SK-N-SH (cell line): ENCODE data around the gene PLEKHG5. TPM values are rescaled to one million over a fixed set of nuclear protein-coding genes. Genes with fewer than 3 reads are reported as not detected.

Experiments used
- CTCF ChIA-PET: fragments of 300-600, 350-600 bp; formaldehyde crosslinking; extraction: SDS; loops from one replicate; lab custom pipeline; 2021; lab: Yijun Ruan, JAX
- POLR2A ChIA-PET: fragments of 350-600 bp; sonication (Branson Sonifier 250); formaldehyde crosslinking; extraction: SDS; loops from one replicate; lab custom pipeline; 2020; ENCODE audit warnings: antibody characterized with exemption, inconsistent platforms; lab: Yijun Ruan, JAX
- DNase-seq: peaks from one replicate; pipeline ENCODE4 v3.0.0; 2012
- H2AFZ ChIP-seq: fragments of 200-600 bp; sonication (generic); 2 replicates; pipeline ENCODE4 v1.8.1; 2016; ENCODE audit warnings: antibody characterized with exemption, mild to moderate bottlenecking, low read depth
- H3F3A ChIP-seq: fragments of 200-600 bp; sonication (generic); replicated peaks from 2 replicates; pipeline ENCODE3; 2016; ENCODE audit warnings: antibody characterized with exemption, mild to moderate bottlenecking; ENCODE audit not compliant: insufficient read depth
- H3K27ac ChIP-seq, 2 experiments: fragments of 200-500 bp in 1 of 2; fragments of 200-600 bp in 1 of 2; sonication (Bioruptor generic) in 1 of 2; sonication (generic), shearing (Covaris generic) in 1 of 2; 2 replicates each; pipeline versions ENCODE4 v1.5.1 to v1.6.1; 2014 to 2016; ENCODE audit warnings: low read depth in 2 of 2, inconsistent platforms in 1 of 2, low read length in 1 of 2, mild to moderate bottlenecking in 1 of 2, mixed read lengths in 1 of 2
- H3K27me3 ChIP-seq: fragments of 200-600 bp; sonication (generic), shearing (Covaris generic); 2 replicates; pipeline ENCODE4 v1.6.1; 2016; ENCODE audit warnings: mixed run types; ENCODE audit not compliant: insufficient read depth
- H3K36me3 ChIP-seq, 2 experiments: fragments of 200-500 bp in 1 of 2; fragments of 200-600 bp in 1 of 2; sonication (Bioruptor generic) in 1 of 2; sonication (generic) in 1 of 2; replicated peaks in 1 of 2; 2 replicates each; pipeline versions ENCODE3 to v1.5.1; 2014 to 2016; ENCODE audit warnings: low read length in 1 of 2, mild to moderate bottlenecking in 1 of 2; ENCODE audit not compliant: insufficient read depth in 2 of 2, control insufficient read depth in 1 of 2
- H3K4me1 ChIP-seq, 2 experiments: fragments of 200-500 bp in 1 of 2; fragments of 200-600 bp in 1 of 2; sonication (Bioruptor generic) in 1 of 2; sonication (generic), shearing (Covaris generic) in 1 of 2; 2 replicates each; pipeline versions ENCODE4 v1.5.1 to v1.6.1; 2014 to 2016; ENCODE audit warnings: low read depth in 1 of 2, low read length in 1 of 2, mixed run types in 1 of 2; ENCODE audit not compliant: insufficient read depth in 2 of 2, control insufficient read depth in 1 of 2
- H3K4me2 ChIP-seq: fragments of 200-600 bp; sonication (generic), shearing (Covaris generic); 2 replicates; pipeline ENCODE4 v1.6.1; 2017; ENCODE audit warnings: mixed run types
- H3K4me3 ChIP-seq, 2 experiments: fragments of 200-500 bp in 1 of 2; fragments of 200-600 bp in 1 of 2; sonication (Bioruptor generic) in 1 of 2; sonication (generic), shearing (Covaris generic) in 1 of 2; 2 replicates each; pipeline versions ENCODE4 v1.5.1 to v1.8.1; 2014 to 2016; ENCODE audit warnings: low read depth in 2 of 2, inconsistent platforms in 1 of 2, low read length in 1 of 2, mild to moderate bottlenecking in 1 of 2, mixed read lengths in 1 of 2, moderate library complexity in 1 of 2
- H3K79me2 ChIP-seq: fragments of 200-600 bp; sonication (generic); 2 replicates; pipeline ENCODE4 v1.8.1; 2017; ENCODE audit warnings: mild to moderate bottlenecking; ENCODE audit not compliant: insufficient read depth
- H3K9ac ChIP-seq: fragments of 200-600 bp; sonication (generic); 2 replicates; pipeline ENCODE4 v1.6.1; 2017; ENCODE audit warnings: mixed run types
- H3K9me2 ChIP-seq: fragments of 200-600 bp; sonication (generic); 2 replicates; pipeline ENCODE4 v1.6.1; 2017; ENCODE audit warnings: mixed run types
- H3K9me3 ChIP-seq: fragments of 200-600 bp; sonication (generic); 2 replicates; pipeline ENCODE4 v1.6.1; 2017; ENCODE audit warnings: mixed run types, mild to moderate bottlenecking, moderate library complexity
- H4K20me1 ChIP-seq: fragments of 200-600 bp; sonication (generic); 2 replicates; pipeline ENCODE4 v1.6.1; 2017; ENCODE audit warnings: mild to moderate bottlenecking, mixed run types; ENCODE audit not compliant: insufficient read depth
- CHD2 ChIP-seq: fragments of 150-350 bp; IDR thresholded peaks from 2 replicates; pipeline ENCODE4 v1.6.1; 2018; ENCODE audit warnings: low read length; ENCODE audit not compliant: partially characterized antibody
- EZH2phosphoT487 ChIP-seq: fragments of 200-600 bp; sonication (generic); IDR thresholded peaks from 2 replicates; pipeline ENCODE4 v1.6.1; 2017; ENCODE audit warnings: low read depth, mixed run types, mild to moderate bottlenecking, antibody characterized with exemption, moderate library complexity, borderline replicate concordance
- FOSL2 ChIP-seq: IDR thresholded peaks from 2 replicates; pipeline ENCODE4 v1.4.0; 2012; ENCODE audit warnings: low read depth, mild to moderate bottlenecking, moderate library complexity, borderline replicate concordance
- FOXJ3 ChIP-seq: sonication (generic); formaldehyde crosslinking; IDR thresholded peaks from 2 replicates; pipeline ENCODE4 v1.5.1; 2020; ENCODE audit warnings: mild to moderate bottlenecking, missing genetic modification reagents
- GABPA ChIP-seq: IDR thresholded peaks from 2 replicates; pipeline ENCODE4 v1.4.0; 2012; ENCODE audit warnings: low read depth, mild to moderate bottlenecking
- GATA2 ChIP-seq: sonication (generic); formaldehyde crosslinking; IDR thresholded peaks from 2 replicates; pipeline ENCODE4 v1.5.0; 2020; ENCODE audit warnings: mild to moderate bottlenecking, missing genetic modification reagents
- JUND ChIP-seq: IDR thresholded peaks from 2 replicates; pipeline ENCODE4 v1.4.0; 2012
- NFIC ChIP-seq: IDR thresholded peaks from 2 replicates; pipeline ENCODE4 v1.4.0; 2012; ENCODE audit warnings: borderline replicate concordance
- NRF1 ChIP-seq: IDR thresholded peaks from 2 replicates; pipeline ENCODE4 v1.6.1; 2012; ENCODE audit warnings: low read depth, mild to moderate bottlenecking, low read length
- PBX3 ChIP-seq: IDR thresholded peaks from 2 replicates; pipeline ENCODE4; 2012
- RCOR1 ChIP-seq: fragments of 150-350 bp; IDR thresholded peaks from 2 replicates; pipeline ENCODE4 v1.6.1; 2017; ENCODE audit warnings: antibody characterized with exemption, low read length
- REST ChIP-seq: IDR thresholded peaks from 2 replicates; pipeline ENCODE4 v1.6.1; 2012; ENCODE audit warnings: mild to moderate bottlenecking, low read depth, low read length, moderate library complexity
- SIN3A ChIP-seq: IDR thresholded peaks from 2 replicates; pipeline ENCODE4 v1.6.1; 2012; ENCODE audit warnings: low read depth, mild to moderate bottlenecking, low read length, moderate library complexity, borderline replicate concordance
- SMC3 ChIP-seq: IDR thresholded peaks from 2 replicates; pipeline ENCODE4 v1.6.1; 2012; ENCODE audit warnings: low read depth, low read length, improper control_type of control experiment
- TAF1 ChIP-seq: IDR thresholded peaks from 2 replicates; pipeline ENCODE4 v1.6.1; 2012; ENCODE audit warnings: low read depth, mild to moderate bottlenecking, low read length, moderate library complexity, borderline replicate concordance
- USF1 ChIP-seq: IDR thresholded peaks from 2 replicates; pipeline ENCODE4 v1.4.0; 2012; ENCODE audit warnings: low read depth, borderline replicate concordance
- USF2 ChIP-seq: fragments of 150-350 bp; IDR thresholded peaks from 2 replicates; pipeline ENCODE4 v1.6.1; 2017; ENCODE audit warnings: antibody characterized with exemption, low read length, low read depth, borderline replicate concordance
- ZBTB33 ChIP-seq: IDR thresholded peaks from 2 replicates; pipeline ENCODE4 v1.4.0; 2012; ENCODE audit warnings: low read depth, borderline replicate concordance
- WGBS: methylation state at CpG from one replicate; pipeline ENCODE4 v1.1.6; 2017; ENCODE audit warnings: low lambda C conversion rate; 5-methylcytosine and 5-hydroxymethylcytosine counted together
- polyA plus RNA-seq, 3 experiments: library from polyadenylated mRNA; depleted of rRNA; stranded (reverse); fragments of >200 nt; gene quantifications; 2 replicates each; pipeline ENCODE4 v1.2.3, GENCODE V29; 2012

The PLEKHG5 gene
- polyA plus RNA-seq, 1 of the 3 experiments (the other 2 are of a cell fraction): 14.9 TPM

GRCh38 chr1:6535214-6535613 is 43.7 kb upstream of the PLEKHG5 start (continued):
- TF ChIP-seq ZBTB33 (no peak), GABPA (no peak), CHD2 (no peak), PBX3 (no peak), EZH2phosphoT487 (no peak), FOSL2 (no peak)

GRCh38 chr1:6534248-6534822 is 42.9 kb upstream of the PLEKHG5 start:
- H4K20me1 ChIP-seq: no peaks in the 10 kb centered on the region
- no peaks in the 10 kb centered on the region for H3K9me3 ChIP-seq
- no peak overlapping the region for H2AFZ ChIP-seq
- no peaks in the 10 kb centered on the region for H3K9me2 ChIP-seq
- H3K9ac ChIP-seq: no peak overlapping the region
- ChIA-PET CTCF (interaction anchor here (1.7 to 23.4 kb wide), 4 partner anchors 11 to 58 kb away, joined by 4 to 439 read pairs (median 20); partner anchors contain the start of genes NOL9, PLEKHG5 and TAS1R1), POLR2A (no interaction called here)
- peaks cover 36 to 42% of the 10 kb centered on the region in 2 experiments for H3K36me3 ChIP-seq
- no peaks in the 10 kb centered on the region for H3F3A ChIP-seq
- no peak overlapping the region for H3K4me3 ChIP-seq
- no peak overlapping the region for H3K27ac ChIP-seq
- peaks cover 23% of the 10 kb centered on the region for H3K79me2 ChIP-seq
- no peak for DNase-seq
- no peaks in the 10 kb centered on the region for H3K4me1 ChIP-seq
- WGBS: 96% methylated on average over 8 of the region's 8 CpGs
- no peak overlapping the region for H3K4me2 ChIP-seq
- no peaks in the 10 kb centered on the region for H3K27me3 ChIP-seq
- TF ChIP-seq JUND: no peak
- no peak for TF ChIP-seq SIN3A
- TF ChIP-seq FOSL2: no peak
- TF ChIP-seq REST: no peak
- TF ChIP-seq USF1: no peak
- no peak for TF ChIP-seq GATA2
- TF ChIP-seq USF2: no peak
- no peak for TF ChIP-seq FOXJ3 (CRISPR knock-in tag)
- no peak for TF ChIP-seq TAF1
- no peak for TF ChIP-seq PBX3
- TF ChIP-seq SMC3: no peak
- TF ChIP-seq RCOR1: no peak
- no peak for TF ChIP-seq NRF1
- TF ChIP-seq NFIC: no peak
